Endothelial cell of umbilical vein (primary cell): ENCODE results near the gene EPB41L2.

ENCODE experiments used
- EZH2 ChIP-seq: IDR thresholded peaks from 2 replicates; pipeline ENCODE4 v1.6.1; 2012; ENCODE audit warnings: borderline replicate concordance, low read depth, mild to moderate bottlenecking, moderate library complexity, low read length, inconsistent platforms; ENCODE audit not compliant: severe bottlenecking
- FOS ChIP-seq: IDR thresholded peaks from 2 replicates; pipeline ENCODE4 v1.6.1; 2011; ENCODE audit warnings: mild to moderate bottlenecking, low read length, moderate library complexity, borderline replicate concordance; ENCODE audit not compliant: insufficient read depth
- MYC ChIP-seq: IDR thresholded peaks from one replicate; pipeline ENCODE4 v1.6.1; 2011; ENCODE audit warnings: mild to moderate bottlenecking, low read depth, low read length
- POLR2A ChIP-seq: IDR thresholded peaks from 2 replicates; pipeline ENCODE4 v1.6.1; 2012; ENCODE audit warnings: low read depth, mild to moderate bottlenecking, control low read depth, low read length
- POLR2AphosphoS5 ChIP-seq: IDR thresholded peaks from 2 replicates; pipeline ENCODE4 v1.6.1; 2012; ENCODE audit warnings: low read depth, mild to moderate bottlenecking, control low read depth, low read length, moderate library complexity; ENCODE audit not compliant: insufficient read depth
- TF ChIP-seq, protein P1 (sequence below), 2 donors: IDR thresholded peaks; 1 replicate in 1 of 2; 2 replicates in 1 of 2; pipeline ENCODE4 v1.5.1; 2011; ENCODE audit warnings: low read length in 2 of 2, mild to moderate bottlenecking in 2 of 2, moderate library complexity in 2 of 2, control low read depth in 1 of 2, inconsistent platforms in 1 of 2, low read depth in 1 of 2; ENCODE audit not compliant: insufficient read depth in 1 of 2; ENCODE audit errors: extremely low read depth in 1 of 2

DNA sequence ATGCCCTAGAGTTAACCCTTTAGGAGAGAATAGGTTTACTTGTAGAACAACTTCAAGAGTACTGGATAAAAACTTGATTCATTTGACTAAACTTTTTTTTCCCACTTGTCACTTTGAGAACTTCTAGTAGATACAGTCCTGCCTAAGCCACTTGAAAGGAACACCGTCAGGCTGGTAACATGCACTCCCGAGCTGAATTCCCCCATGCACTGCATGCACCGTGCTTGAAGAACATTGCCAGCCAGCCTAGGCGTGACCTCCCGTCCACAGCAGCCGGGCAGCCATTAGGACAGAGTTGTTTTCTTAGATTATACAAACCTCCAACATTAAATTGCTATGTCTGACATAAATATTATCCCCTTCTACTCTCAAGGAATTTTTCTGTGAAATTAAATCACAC is 183.2 kb downstream of the EPB41L2 start:
- TF ChIP-seq MYC (no peak), POLR2A (no peak), FOS (no peak), POLR2AphosphoS5 (no peak), EZH2 (no peak)
- TF ChIP-seq, protein P1, sequence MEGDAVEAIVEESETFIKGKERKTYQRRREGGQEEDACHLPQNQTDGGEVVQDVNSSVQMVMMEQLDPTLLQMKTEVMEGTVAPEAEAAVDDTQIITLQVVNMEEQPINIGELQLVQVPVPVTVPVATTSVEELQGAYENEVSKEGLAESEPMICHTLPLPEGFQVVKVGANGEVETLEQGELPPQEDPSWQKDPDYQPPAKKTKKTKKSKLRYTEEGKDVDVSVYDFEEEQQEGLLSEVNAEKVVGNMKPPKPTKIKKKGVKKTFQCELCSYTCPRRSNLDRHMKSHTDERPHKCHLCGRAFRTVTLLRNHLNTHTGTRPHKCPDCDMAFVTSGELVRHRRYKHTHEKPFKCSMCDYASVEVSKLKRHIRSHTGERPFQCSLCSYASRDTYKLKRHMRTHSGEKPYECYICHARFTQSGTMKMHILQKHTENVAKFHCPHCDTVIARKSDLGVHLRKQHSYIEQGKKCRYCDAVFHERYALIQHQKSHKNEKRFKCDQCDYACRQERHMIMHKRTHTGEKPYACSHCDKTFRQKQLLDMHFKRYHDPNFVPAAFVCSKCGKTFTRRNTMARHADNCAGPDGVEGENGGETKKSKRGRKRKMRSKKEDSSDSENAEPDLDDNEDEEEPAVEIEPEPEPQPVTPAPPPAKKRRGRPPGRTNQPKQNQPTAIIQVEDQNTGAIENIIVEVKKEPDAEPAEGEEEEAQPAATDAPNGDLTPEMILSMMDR (IDR thresholded peaks at IDR 0.05; ENCODE audit: extremely low read depth in 1 of 2, insufficient read depth in 1 of 2, low read depth in 1 of 2, low read length in 2 of 2): no peak
